Astrocyte (in vitro differentiated cells and primary cell): ENCODE results near the gene ARMC9. TPM values are rescaled to one million over a fixed set of nuclear protein-coding genes. Genes with fewer than 3 reads are reported as not detected.

Experiments used
- DNase-seq: peaks from one replicate; pipeline ENCODE4 v3.0.0-alpha.2; 2010; ENCODE audit warnings: low read depth
- FAIRE-seq: peaks from 2 replicates; lab custom pipeline; 2011; peaks lifted over from hg19 to GRCh38; lab: Jason Lieb, UNC
- H2AFZ ChIP-seq: 2 replicates; pipeline ENCODE4 v1.6.0; 2012; ENCODE audit warnings: low read depth, low read length, inconsistent platforms
- H3K27ac ChIP-seq: 2 replicates; pipeline ENCODE4 v1.5.1; 2011; ENCODE audit warnings: low read depth, low read length, inconsistent platforms
- H3K27me3 ChIP-seq: 2 replicates; pipeline ENCODE4 v1.6.0; 2011; ENCODE audit warnings: low read length, inconsistent platforms; ENCODE audit not compliant: insufficient read depth
- H3K36me3 ChIP-seq: 2 replicates; pipeline ENCODE4 v1.5.1; 2011; ENCODE audit warnings: low read length, inconsistent platforms; ENCODE audit not compliant: insufficient read depth
- H3K4me1 ChIP-seq: 2 replicates; pipeline ENCODE4 v1.5.1; 2011; ENCODE audit warnings: low read length, inconsistent platforms; ENCODE audit not compliant: insufficient read depth
- H3K4me2 ChIP-seq: 2 replicates; pipeline ENCODE4 v1.6.0; 2012; ENCODE audit warnings: low read length, inconsistent platforms
- H3K4me3 ChIP-seq: 2 replicates; pipeline ENCODE4 v1.5.1; 2011; ENCODE audit warnings: low read depth, mild to moderate bottlenecking, low read length, inconsistent platforms; ENCODE audit not compliant: insufficient read depth
- H3K79me2 ChIP-seq: 2 replicates; pipeline ENCODE4 v1.6.0; 2012; ENCODE audit warnings: mild to moderate bottlenecking, low read length, inconsistent platforms; ENCODE audit not compliant: insufficient read depth
- H3K9ac ChIP-seq: 2 replicates; pipeline ENCODE4 v1.6.0; 2012; ENCODE audit warnings: mild to moderate bottlenecking, low read length, inconsistent platforms
- H3K9me3 ChIP-seq: 2 replicates; pipeline ENCODE4 v1.5.1; 2012; ENCODE audit warnings: low read depth, mild to moderate bottlenecking, low read length, inconsistent platforms; ENCODE audit not compliant: insufficient read depth
- H4K20me1 ChIP-seq: 2 replicates; pipeline ENCODE4 v1.6.0; 2012; ENCODE audit warnings: low read length, inconsistent platforms; ENCODE audit not compliant: insufficient read depth
- H3K27ac Mint-ChIP-seq: one replicate; pipeline ENCODE4 v1.8.0; 2021; ENCODE audit warnings: mild to moderate bottlenecking, mixed read lengths; ENCODE audit not compliant: unreplicated experiment
- H3K27me3 Mint-ChIP-seq: one replicate; pipeline ENCODE4 v1.8.0; 2021; ENCODE audit warnings: low read depth, mixed read lengths; ENCODE audit not compliant: unreplicated experiment
- H3K36me3 Mint-ChIP-seq: one replicate; pipeline ENCODE4 v1.8.0; 2021; ENCODE audit warnings: low read depth, mixed read lengths; ENCODE audit not compliant: unreplicated experiment
- H3K4me1 Mint-ChIP-seq: one replicate; pipeline ENCODE4 v1.8.0; 2021; ENCODE audit warnings: low read depth, mixed read lengths; ENCODE audit not compliant: unreplicated experiment
- H3K4me3 Mint-ChIP-seq: one replicate; pipeline ENCODE4 v1.8.0; 2021; ENCODE audit warnings: mild to moderate bottlenecking, moderate library complexity, mixed read lengths; ENCODE audit not compliant: unreplicated experiment
- H3K9me3 Mint-ChIP-seq: one replicate; pipeline ENCODE4 v1.8.0; 2021; ENCODE audit warnings: mild to moderate bottlenecking, mixed read lengths; ENCODE audit not compliant: unreplicated experiment
- EZH2 ChIP-seq: IDR thresholded peaks from 2 replicates; pipeline ENCODE4 v1.6.1; 2012; ENCODE audit warnings: mild to moderate bottlenecking, low read length, inconsistent platforms; ENCODE audit not compliant: insufficient read depth
- total RNA-seq: library from RNA; stranded (reverse); gene quantifications from 2 replicates; pipeline ENCODE4 v1.2.1, GENCODE V29; 2021
- TF ChIP-seq, protein P1 (sequence below): IDR thresholded peaks from 2 replicates; pipeline ENCODE4 v1.5.1; 2011; ENCODE audit warnings: low read depth, mild to moderate bottlenecking, inconsistent platforms, low read length, moderate library complexity; ENCODE audit not compliant: insufficient read depth

ARMC9 gene
- total RNA-seq, 1 donor from 2014 or later, result 52.4 TPM

DNA sequence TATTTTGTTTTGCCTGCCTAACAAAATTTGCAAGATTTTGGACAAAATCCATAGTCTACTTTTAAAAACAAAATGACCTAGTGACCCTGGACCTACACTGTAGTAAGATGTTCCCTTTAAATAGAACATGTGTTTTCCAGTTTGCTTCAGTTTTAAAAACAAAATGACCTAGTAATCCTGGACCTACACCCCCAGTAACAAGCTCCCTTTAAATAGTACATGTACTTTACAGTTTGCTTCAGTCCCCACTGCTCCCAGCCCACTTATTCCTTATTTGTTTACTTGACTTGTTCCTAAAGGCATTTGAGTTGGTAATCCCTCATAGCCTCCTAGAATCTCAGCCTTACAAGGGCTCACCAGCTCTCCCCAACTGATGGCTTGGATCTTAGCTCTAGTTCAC, 39.1 kb upstream of the ARMC9 start:
- Mint-ChIP-seq H3K4me3 (no peak overlapping the region), H3K4me1 (peaks cover 37% of the 10 kb centered on the region), H3K27ac (peak overlapping the region; percentile 37), H3K36me3 (no peaks in the 10 kb centered on the region), H3K27me3 (no peaks in the 10 kb centered on the region), H3K9me3 (no peaks in the 10 kb centered on the region)
- H3K4me2 ChIP-seq, result no peak overlapping the region
- H3K4me3 ChIP-seq, result no peak overlapping the region
- no peak overlapping the region for H3K9ac ChIP-seq
- H2AFZ ChIP-seq, result no peak overlapping the region
- no peaks in the 10 kb centered on the region for H4K20me1 ChIP-seq
- H3K79me2 ChIP-seq, result no peaks in the 10 kb centered on the region
- no peaks in the 10 kb centered on the region for H3K9me3 ChIP-seq
- H3K27ac ChIP-seq, result no peak overlapping the region
- H3K27me3 ChIP-seq, result no peaks in the 10 kb centered on the region
- no peak for DNase-seq
- no peak for TF ChIP-seq EZH2
- TF ChIP-seq, protein P1, sequence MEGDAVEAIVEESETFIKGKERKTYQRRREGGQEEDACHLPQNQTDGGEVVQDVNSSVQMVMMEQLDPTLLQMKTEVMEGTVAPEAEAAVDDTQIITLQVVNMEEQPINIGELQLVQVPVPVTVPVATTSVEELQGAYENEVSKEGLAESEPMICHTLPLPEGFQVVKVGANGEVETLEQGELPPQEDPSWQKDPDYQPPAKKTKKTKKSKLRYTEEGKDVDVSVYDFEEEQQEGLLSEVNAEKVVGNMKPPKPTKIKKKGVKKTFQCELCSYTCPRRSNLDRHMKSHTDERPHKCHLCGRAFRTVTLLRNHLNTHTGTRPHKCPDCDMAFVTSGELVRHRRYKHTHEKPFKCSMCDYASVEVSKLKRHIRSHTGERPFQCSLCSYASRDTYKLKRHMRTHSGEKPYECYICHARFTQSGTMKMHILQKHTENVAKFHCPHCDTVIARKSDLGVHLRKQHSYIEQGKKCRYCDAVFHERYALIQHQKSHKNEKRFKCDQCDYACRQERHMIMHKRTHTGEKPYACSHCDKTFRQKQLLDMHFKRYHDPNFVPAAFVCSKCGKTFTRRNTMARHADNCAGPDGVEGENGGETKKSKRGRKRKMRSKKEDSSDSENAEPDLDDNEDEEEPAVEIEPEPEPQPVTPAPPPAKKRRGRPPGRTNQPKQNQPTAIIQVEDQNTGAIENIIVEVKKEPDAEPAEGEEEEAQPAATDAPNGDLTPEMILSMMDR, result no peak
- H3K36me3 ChIP-seq, result peaks cover 4% of the 10 kb centered on the region
- no peak for FAIRE-seq
- peaks cover 29% of the 10 kb centered on the region for H3K4me1 ChIP-seq

DNA sequence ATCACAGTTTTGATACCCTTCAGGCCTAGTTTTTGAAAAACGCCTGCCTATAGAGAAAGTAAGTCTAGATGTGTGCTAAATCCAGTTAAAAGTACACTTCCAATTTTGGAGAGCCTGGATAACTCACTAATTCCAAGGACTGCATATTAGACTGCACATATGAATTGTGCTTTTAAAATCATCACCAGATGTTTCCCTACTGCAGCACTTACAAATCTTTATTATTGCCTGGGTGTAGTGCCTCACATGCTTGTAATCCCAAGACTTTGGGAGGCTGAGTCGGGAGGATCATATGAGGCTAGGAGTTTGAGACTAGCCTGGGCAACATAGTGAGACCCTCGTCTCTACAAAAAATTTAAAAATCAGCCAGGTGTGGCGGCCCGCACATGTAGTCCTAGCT, 37.7 kb upstream of the ARMC9 start:
- Histone ChIP-seq H3K27me3 (no peaks in the 10 kb centered on the region), H3K4me2 (peak overlapping the region; percentile 63), H3K4me1 (peaks cover 29% of the 10 kb centered on the region), H3K36me3 (peaks cover 9% of the 10 kb centered on the region), H4K20me1 (no peaks in the 10 kb centered on the region), H3K4me3 (no peak overlapping the region), H3K79me2 (no peaks in the 10 kb centered on the region), H3K9ac (peak overlapping the region; percentile 78), H2AFZ (no peak overlapping the region), H3K9me3 (no peaks in the 10 kb centered on the region), H3K27ac (peak overlapping the region; percentile 96)
- H3K9me3 Mint-ChIP-seq, result no peaks in the 10 kb centered on the region
- H3K4me3 Mint-ChIP-seq, result no peak overlapping the region
- FAIRE-seq, result no peak
- TF ChIP-seq, protein P1, result no peak
- no peak for TF ChIP-seq EZH2
- no peak for DNase-seq
- H3K27ac Mint-ChIP-seq, result peak overlapping the region; percentile 99
- peaks cover 41% of the 10 kb centered on the region for H3K4me1 Mint-ChIP-seq
- peaks cover 6% of the 10 kb centered on the region for H3K36me3 Mint-ChIP-seq
- H3K27me3 Mint-ChIP-seq, result no peaks in the 10 kb centered on the region

DNA sequence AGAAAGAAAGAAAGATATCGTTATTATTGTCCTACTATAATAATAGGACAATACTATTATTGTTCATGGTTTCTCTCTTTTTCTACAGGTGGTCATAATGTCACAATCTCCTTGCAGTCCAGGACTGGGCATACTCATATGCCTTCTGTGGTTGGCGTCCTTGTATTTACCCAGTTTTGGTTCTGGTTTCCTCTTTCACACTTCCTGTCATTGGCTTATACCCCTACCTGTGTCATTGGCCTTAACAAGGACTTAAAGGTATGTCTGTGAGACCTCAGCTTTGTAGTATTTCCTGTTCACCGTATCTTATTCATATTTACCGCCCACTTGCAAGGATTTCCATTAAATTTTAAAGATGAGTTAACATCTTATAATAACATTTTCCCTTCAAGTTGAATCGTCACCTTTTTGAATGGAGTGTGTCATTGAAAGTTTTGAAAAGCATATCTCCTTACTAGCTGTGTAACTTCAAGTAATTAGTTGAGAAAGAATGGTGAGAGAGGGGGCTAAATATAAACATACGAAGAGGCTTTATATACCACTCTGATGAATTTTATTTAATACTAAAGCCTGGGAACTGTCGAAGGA, 37.1 kb upstream of the ARMC9 start:
- Histone ChIP-seq H3K4me2 (peak overlapping the region; percentile 63), H3K79me2 (no peaks in the 10 kb centered on the region), H3K36me3 (peaks cover 13% of the 10 kb centered on the region), H3K9ac (peak overlapping the region; percentile 78), H3K4me3 (peak overlapping the region; percentile 18), H2AFZ (no peak overlapping the region), H3K4me1 (peaks cover 29% of the 10 kb centered on the region), H3K27ac (peak overlapping the region; percentile 96), H3K9me3 (no peaks in the 10 kb centered on the region), H4K20me1 (no peaks in the 10 kb centered on the region), H3K27me3 (no peaks in the 10 kb centered on the region)
- Mint-ChIP-seq H3K36me3 (peaks cover 7% of the 10 kb centered on the region), H3K4me1 (peaks cover 41% of the 10 kb centered on the region), H3K4me3 (no peak overlapping the region), H3K27me3 (no peaks in the 10 kb centered on the region), H3K27ac (peak overlapping the region; percentile 99), H3K9me3 (no peaks in the 10 kb centered on the region)
- TF ChIP-seq, protein P1, result no peak
- TF ChIP-seq EZH2, result no peak
- FAIRE-seq, result no peak
- no peak for DNase-seq
